Stimulated activated memory B cell treated with anti-CD40 and anti-IgM and Interleukin-4, amounts not matched to agents 10 μg/mL and 1 μg/mL and 100 μg/mL, for 72 hours (primary cell): ENCODE data around the gene LRRC8D.
"Not testable (repeated sequence)": the region's sequence is repeated elsewhere in the genome, so short reads cannot be mapped to it uniquely, and the experiment has no call there.

Experiments
- ATAC-seq: fragments of 150-1000 bp; cut with Tn5 transposase; 2 replicates; pipeline ENCODE4 v1.10.0; 2021
- H3K27ac Mint-ChIP-seq: one replicate; pipeline ENCODE4 v1.8.0; 2022; ENCODE audit warnings: mild to moderate bottlenecking, mixed read lengths
- H3K27me3 Mint-ChIP-seq: one replicate; pipeline ENCODE4 v1.8.0; 2022; ENCODE audit warnings: mixed read lengths
- H3K36me3 Mint-ChIP-seq: one replicate; pipeline ENCODE4 v1.8.0; 2022; ENCODE audit warnings: mixed read lengths
- H3K4me1 Mint-ChIP-seq: one replicate; pipeline ENCODE4 v1.8.0; 2022; ENCODE audit warnings: mixed read lengths
- H3K4me3 Mint-ChIP-seq: one replicate; pipeline ENCODE4 v1.8.0; 2022; ENCODE audit warnings: mild to moderate bottlenecking, moderate library complexity, mixed read lengths
- H3K9me3 Mint-ChIP-seq: one replicate; pipeline ENCODE4 v1.8.0; 2022; ENCODE audit warnings: mixed read lengths

The LRRC8D gene

GRCh38 chr1:89913353-89914095, 92.7 kb downstream of the LRRC8D start:
- Mint-ChIP-seq H3K4me1 (peaks cover 36% of the 10 kb centered on the region), H3K27me3 (no peaks in the 10 kb centered on the region), H3K9me3 (no peaks in the 10 kb centered on the region), H3K36me3 (peaks cover 35% of the 10 kb centered on the region), H3K27ac (no peak overlapping the region), H3K4me3 (no peak overlapping the region)
- ATAC-seq: no peak

- Mint-ChIP-seq H3K9me3 (no peaks in the 10 kb centered on the region), H3K27ac (no peak overlapping the region), H3K36me3 (peaks cover 27% of the 10 kb centered on the region), H3K27me3 (no peaks in the 10 kb centered on the region), H3K4me1 (peaks cover 20% of the 10 kb centered on the region), H3K4me3 (no peak overlapping the region)
- no peak for ATAC-seq
Measured at GRCh38 chr1:89917353-89917752, 96.5 kb downstream of the LRRC8D start.

- peaks cover 27% of the 10 kb centered on the region for H3K36me3 Mint-ChIP-seq
- H3K4me3 Mint-ChIP-seq: no peak overlapping the region
- H3K27ac Mint-ChIP-seq: no peak overlapping the region
- H3K4me1 Mint-ChIP-seq: peaks cover 20% of the 10 kb centered on the region
- ATAC-seq: no peak
- H3K9me3 Mint-ChIP-seq: no peaks in the 10 kb centered on the region
- no peaks in the 10 kb centered on the region for H3K27me3 Mint-ChIP-seq
Measured at GRCh38 chr1:89918127-89918793, 97.4 kb downstream of the LRRC8D start.

- no peaks in the 10 kb centered on the region for H3K27me3 Mint-ChIP-seq
- H3K27ac Mint-ChIP-seq: no peak overlapping the region
- peaks cover 19% of the 10 kb centered on the region for H3K4me1 Mint-ChIP-seq
- H3K4me3 Mint-ChIP-seq: no peak overlapping the region
- no peaks in the 10 kb centered on the region for H3K9me3 Mint-ChIP-seq
- ATAC-seq: no peak
- H3K36me3 Mint-ChIP-seq: peaks cover 30% of the 10 kb centered on the region
Measured at GRCh38 chr1:89918794-89919155, 97.9 kb downstream of the LRRC8D start.

- Mint-ChIP-seq H3K27ac (no peak overlapping the region), H3K36me3 (peaks cover 30% of the 10 kb centered on the region), H3K4me1 (peaks cover 15% of the 10 kb centered on the region), H3K27me3 (no peaks in the 10 kb centered on the region), H3K9me3 (no peaks in the 10 kb centered on the region), H3K4me3 (no peak overlapping the region)
- ATAC-seq: no peak
Measured at GRCh38 chr1:89919174-89919573, 98.3 kb downstream of the LRRC8D start.

- no peaks in the 10 kb centered on the region for H3K27me3 Mint-ChIP-seq
- no peak overlapping the region for H3K4me3 Mint-ChIP-seq
- H3K27ac Mint-ChIP-seq: no peak overlapping the region
- peaks cover 30% of the 10 kb centered on the region for H3K36me3 Mint-ChIP-seq
- H3K4me1 Mint-ChIP-seq: peaks cover 10% of the 10 kb centered on the region
- H3K9me3 Mint-ChIP-seq: no peaks in the 10 kb centered on the region
- ATAC-seq: no peak
Measured at GRCh38 chr1:89922911-89923310, 102.1 kb downstream of the LRRC8D start.

- Mint-ChIP-seq H3K36me3 (peaks cover 37% of the 10 kb centered on the region), H3K4me1 (peaks cover 13% of the 10 kb centered on the region), H3K4me3 (no peak overlapping the region), H3K27ac (no peak overlapping the region), H3K9me3 (no peaks in the 10 kb centered on the region), H3K27me3 (no peaks in the 10 kb centered on the region)
- no peak for ATAC-seq
Measured at GRCh38 chr1:89923517-89923916, 102.7 kb downstream of the LRRC8D start.

GRCh38 chr1:89924075-89924474, 103.2 kb downstream of the LRRC8D start:
- Mint-ChIP-seq H3K4me1 (peaks cover 13% of the 10 kb centered on the region), H3K36me3 (peaks cover 40% of the 10 kb centered on the region)
- H3K9me3 Mint-ChIP-seq, H3K27me3 Mint-ChIP-seq, H3K4me3 Mint-ChIP-seq, ATAC-seq, H3K27ac Mint-ChIP-seq: not testable (repeated sequence)

GRCh38 chr1:89927049-89927448, 106.2 kb downstream of the LRRC8D start:
- Mint-ChIP-seq H3K27ac (no peak overlapping the region), H3K36me3 (peaks cover 52% of the 10 kb centered on the region), H3K4me1 (peaks cover 26% of the 10 kb centered on the region)

GRCh38 chr1:89927478-89927877, 106.6 kb downstream of the LRRC8D start:
- H3K36me3 Mint-ChIP-seq: peaks cover 56% of the 10 kb centered on the region
- no peaks in the 10 kb centered on the region for H3K27me3 Mint-ChIP-seq
- ATAC-seq: no peak
- no peaks in the 10 kb centered on the region for H3K9me3 Mint-ChIP-seq
- peaks cover 26% of the 10 kb centered on the region for H3K4me1 Mint-ChIP-seq
- H3K27ac Mint-ChIP-seq: no peak overlapping the region
- no peak overlapping the region for H3K4me3 Mint-ChIP-seq

More at GRCh38 chr1:89927049-89927448, 106.2 kb downstream of the LRRC8D start:
- H3K4me3 Mint-ChIP-seq: no peak overlapping the region
- no peak for ATAC-seq
- no peaks in the 10 kb centered on the region for H3K27me3 Mint-ChIP-seq
- no peaks in the 10 kb centered on the region for H3K9me3 Mint-ChIP-seq

- Mint-ChIP-seq H3K4me1 (peaks cover 26% of the 10 kb centered on the region), H3K27me3 (no peaks in the 10 kb centered on the region), H3K27ac (no peak overlapping the region), H3K4me3 (no peak overlapping the region), H3K9me3 (no peaks in the 10 kb centered on the region), H3K36me3 (peaks cover 63% of the 10 kb centered on the region)
- no peak for ATAC-seq
Measured at GRCh38 chr1:89928506-89928905, 107.7 kb downstream of the LRRC8D start.

GRCh38 chr1:89929467-89930063, 108.7 kb downstream of the LRRC8D start:
- Mint-ChIP-seq H3K4me1 (peaks cover 26% of the 10 kb centered on the region), H3K27me3 (no peaks in the 10 kb centered on the region), H3K4me3 (no peak overlapping the region), H3K9me3 (no peaks in the 10 kb centered on the region), H3K27ac (no peak overlapping the region), H3K36me3 (peaks cover 65% of the 10 kb centered on the region)
- no peak for ATAC-seq

GRCh38 chr1:89930579-89930978, 109.7 kb downstream of the LRRC8D start:
- Mint-ChIP-seq H3K9me3 (no peaks in the 10 kb centered on the region), H3K27me3 (no peaks in the 10 kb centered on the region), H3K4me1 (peaks cover 26% of the 10 kb centered on the region), H3K4me3 (no peak overlapping the region), H3K27ac (no peak overlapping the region), H3K36me3 (peaks cover 71% of the 10 kb centered on the region)
- no peak for ATAC-seq

- H3K27me3 Mint-ChIP-seq: no peaks in the 10 kb centered on the region
- no peak for ATAC-seq
- H3K4me1 Mint-ChIP-seq: peaks cover 26% of the 10 kb centered on the region
- H3K4me3 Mint-ChIP-seq: no peak overlapping the region
- H3K36me3 Mint-ChIP-seq: peaks cover 69% of the 10 kb centered on the region
- H3K27ac Mint-ChIP-seq: no peak overlapping the region
- H3K9me3 Mint-ChIP-seq: no peaks in the 10 kb centered on the region
Measured at GRCh38 chr1:89931964-89932363, 111.1 kb downstream of the LRRC8D start.

GRCh38 chr1:89932598-89933364, 111.9 kb downstream of the LRRC8D start:
- ATAC-seq: no peak
- H3K4me3 Mint-ChIP-seq: no peak overlapping the region
- H3K9me3 Mint-ChIP-seq: no peaks in the 10 kb centered on the region
- peaks cover 24% of the 10 kb centered on the region for H3K4me1 Mint-ChIP-seq
- H3K27ac Mint-ChIP-seq: no peak overlapping the region
- peaks cover 65% of the 10 kb centered on the region for H3K36me3 Mint-ChIP-seq
- no peaks in the 10 kb centered on the region for H3K27me3 Mint-ChIP-seq
